K562 (cell line): ENCODE results near the gene PTPRG. TPM values are rescaled to one million over a fixed set of nuclear protein-coding genes. Genes with fewer than 3 reads are reported as not detected.
A peak's percentile ranks its signal among the peaks of the same experiment; 100 is the strongest.

ENCODE experiments used
- ATAC-seq: fragments of 200-7000 bp; cut with Tn5 transposase; 3 replicates; pipeline ENCODE4 v1.9.1; 2020; ENCODE audit warnings: moderate library complexity
- BruUV-seq: library from RNA; stranded (reverse); fragments of 400-500 nt; replicated peaks from 2 replicates; lab custom pipeline; 2021; lab: Mats Ljungman, UMichigan
- CTCF ChIA-PET: fragments of 300-600 bp; formaldehyde crosslinking; extraction: SDS; loops from one replicate; lab custom pipeline; 2021; ENCODE audit warnings: low intra/inter-chr PET ratio; lab: Yijun Ruan, JAX
- POLR2A ChIA-PET: fragments of 300-600, 350-650 bp; sonication (Branson Sonifier 250); formaldehyde crosslinking; extraction: SDS; loops from one replicate; lab custom pipeline; 2021; ENCODE audit warnings: antibody characterized with exemption, inconsistent platforms; lab: Yijun Ruan, JAX
- DNase-seq, 4 experiments: peaks; one replicate each; pipeline versions ENCODE4 v3.0.0 to v3.0.0-alpha.2; 2011 to 2018; ENCODE audit warnings: low spot score in 3 of 4, mixed read lengths in 3 of 4; ENCODE audit errors: extremely low read depth in 1 of 4
- FAIRE-seq: peaks from 2 replicates; lab custom pipeline; 2011; peaks lifted over from hg19 to GRCh38; lab: Jason Lieb, UNC
- H2AFZ ChIP-seq: 2 replicates; pipeline ENCODE4 v1.6.0; 2011; ENCODE audit warnings: low read depth, low read length, control low read depth, inconsistent platforms
- H3K27ac ChIP-seq: fragments of 200-600 bp; 3 replicates; pipeline ENCODE4 v1.8.0; 2011; ENCODE audit warnings: low read depth, mild to moderate bottlenecking, control low read depth, inconsistent platforms, low read length, moderate library complexity, mixed read lengths; ENCODE audit errors: extremely low read depth
- H3K27me3 ChIP-seq, 2 experiments: fragments of 300-600 bp in 1 of 2; 2 replicates in 1 of 2; 3 replicates in 1 of 2; pipeline versions ENCODE4 v1.6.0 to v1.8.0; 2011; ENCODE audit warnings: inconsistent platforms in 2 of 2, low read length in 2 of 2, mild to moderate bottlenecking in 1 of 2, mixed read lengths in 1 of 2, moderate library complexity in 1 of 2; ENCODE audit not compliant: control insufficient read depth in 2 of 2, insufficient read depth in 2 of 2
- H3K36me3 ChIP-seq: fragments of 300-600 bp; 3 replicates; pipeline ENCODE4 v1.8.0; 2011; ENCODE audit warnings: mild to moderate bottlenecking, low read length, inconsistent platforms; ENCODE audit not compliant: control insufficient read depth, insufficient read depth
- H3K4me1 ChIP-seq, 2 experiments: fragments of 200-600 bp in 1 of 2; replicated peaks in 1 of 2; 2 replicates in 1 of 2; 3 replicates in 1 of 2; pipeline versions ENCODE4 v1.5.1 to v1.8.0; 2011; ENCODE audit warnings: inconsistent platforms in 2 of 2, low read length in 2 of 2, mild to moderate bottlenecking in 1 of 2, mixed read lengths in 1 of 2, moderate library complexity in 1 of 2; ENCODE audit not compliant: control insufficient read depth in 2 of 2, insufficient read depth in 2 of 2
- H3K4me2 ChIP-seq: 2 replicates; pipeline ENCODE4 v1.6.1; 2011; ENCODE audit warnings: low read length, control low read depth, inconsistent platforms, mixed read lengths; ENCODE audit not compliant: insufficient read depth
- H3K4me3 ChIP-seq: fragments of 200-600 bp; sonication (generic), shearing (Covaris generic); 2 replicates; pipeline ENCODE4 v1.5.1; 2016; ENCODE audit warnings: control low read depth, inconsistent platforms
- H3K79me2 ChIP-seq: fragments of 200-600 bp; 3 replicates; pipeline ENCODE4 v1.8.0; 2011; ENCODE audit warnings: low read length, inconsistent platforms; ENCODE audit not compliant: control insufficient read depth, insufficient read depth
- H3K9ac ChIP-seq, 2 experiments: 2 replicates each; pipeline versions ENCODE4 v1.6.0 to v1.6.1; 2011; ENCODE audit warnings: low read depth in 2 of 2, low read length in 2 of 2, control low read depth in 1 of 2, inconsistent platforms in 1 of 2, mild to moderate bottlenecking in 1 of 2, mixed read lengths in 1 of 2; ENCODE audit not compliant: insufficient read depth in 1 of 2
- H3K9me1 ChIP-seq: one replicate; pipeline ENCODE4 v1.6.0; 2011; ENCODE audit warnings: inconsistent platforms, mild to moderate bottlenecking, low read length, moderate library complexity; ENCODE audit not compliant: control insufficient read depth, insufficient read depth
- H3K9me3 ChIP-seq: replicated peaks from 2 replicates; pipeline ENCODE4 v1.5.1; 2011; ENCODE audit warnings: low read depth, low read length, inconsistent platforms; ENCODE audit not compliant: control insufficient read depth, insufficient read depth
- H4K20me1 ChIP-seq: replicated peaks from 2 replicates; pipeline ENCODE4 v1.6.1; 2011; ENCODE audit warnings: low read length, inconsistent platforms, mixed read lengths; ENCODE audit not compliant: control insufficient read depth, insufficient read depth
- MAX ChIP-seq: sonication (generic); formaldehyde crosslinking; IDR thresholded peaks from 2 replicates; pipeline ENCODE4 v1.9.0; 2022; ENCODE audit warnings: mild to moderate bottlenecking, missing genetic modification reagents
- WGBS: fragments of 100-300 bp; shearing (Covaris generic); methylation state at CpG from one replicate; pipeline ENCODE4 v1.1.6; 2016; ENCODE audit warnings: low coverage, mixed read lengths; ENCODE audit not compliant: insufficient coverage; ENCODE audit errors: missing lambda C conversion rate; 5-methylcytosine and 5-hydroxymethylcytosine counted together
- in situ Hi-C: fragments of 300-500 bp; cut with MboI; formaldehyde crosslinking; loops from 4 replicates; pipeline ENCODE4 v1.15.0; 2018; ENCODE audit warnings: inconsistent platforms, mixed read lengths
- intact Hi-C: fragments of 100-400 bp; cut with micrococcal nuclease; formaldehyde crosslinking; loops from 2 replicates; pipeline ENCODE4 v1.14.2; 2022
- polyA plus RNA-seq, 8 experiments: library from polyadenylated mRNA; depleted of rRNA in 4 of 8; stranded (reverse) in 5 of 8; unstranded in 3 of 8; fragments of >200 nt; fragmentation: Nextera tagmentation in 2 of 8; fragmentation: Illumina TruSeq in 1 of 8; extraction: Ambion mirVana in 2 of 8; extraction: Trizol in 1 of 8; gene quantifications; 2 replicates each; pipeline versions ENCODE4 v1.2.1 to v1.2.3, GENCODE V29; 2011 to 2014; ENCODE audit warnings: inconsistent platforms in 1 of 8, missing spikeins in 1 of 8
- total RNA-seq, 7 experiments: library from RNA; depleted of rRNA in 6 of 7; stranded (reverse); fragments of >200 nt in 6 of 7; fragmentation: Illumina TruSeq in 2 of 7; extraction: Trizol in 2 of 7; gene quantifications; 2 replicates each; pipeline versions ENCODE4 v1.2.1 to v1.2.3, GENCODE V29; 2011 to 2021; ENCODE audit warnings: low replicate concordance in 1 of 7
- TF ChIP-seq, protein P1 (sequence below), 2 experiments: fragments of 450-650 bp in 1 of 2; sonication (generic) in 1 of 2; formaldehyde crosslinking in 1 of 2; IDR thresholded peaks; 2 replicates each; pipeline versions ENCODE4 v1.7.1 to v1.9.0; 2016 to 2022; ENCODE audit warnings: inconsistent platforms in 1 of 2, mild to moderate bottlenecking in 1 of 2, missing genetic modification reagents in 1 of 2

Gene PTPRG
- total and polyA plus RNA-seq, 9 of the 15 experiments (the other 6 are each of a cell fraction or from before 2014, with no cell fraction given) = 0.16 TPM; not detected in 8

GRCh38 chr3:62117903-62118548 is 556.7 kb downstream of the PTPRG start:
- WGBS = 6% methylated on average over 3 of the region's 3 CpGs
- POLR2A ChIA-PET = no interaction called here
- Histone ChIP-seq H3K4me2 (no peak overlapping the region), H3K79me2 (no peaks in the 10 kb centered on the region), H3K36me3 (no peaks in the 10 kb centered on the region), H2AFZ (no peak overlapping the region), H3K27me3 (no peaks in the 10 kb centered on the region), H3K4me3 (no peak overlapping the region), H4K20me1 (no peaks in the 10 kb centered on the region), H3K9me3 (no peaks in the 10 kb centered on the region), H3K27ac (no peak overlapping the region), H3K4me1 (no peaks in the 10 kb centered on the region), H3K9me1 (no peaks in the 10 kb centered on the region), H3K9ac (no peak overlapping the region)
- FAIRE-seq = no peak
- no peak for DNase-seq
- in situ Hi-C loops = no loop called here
- no TSS peak for BruUV-seq
- no peak for TF ChIP-seq MAX
- TF ChIP-seq, protein P1, sequence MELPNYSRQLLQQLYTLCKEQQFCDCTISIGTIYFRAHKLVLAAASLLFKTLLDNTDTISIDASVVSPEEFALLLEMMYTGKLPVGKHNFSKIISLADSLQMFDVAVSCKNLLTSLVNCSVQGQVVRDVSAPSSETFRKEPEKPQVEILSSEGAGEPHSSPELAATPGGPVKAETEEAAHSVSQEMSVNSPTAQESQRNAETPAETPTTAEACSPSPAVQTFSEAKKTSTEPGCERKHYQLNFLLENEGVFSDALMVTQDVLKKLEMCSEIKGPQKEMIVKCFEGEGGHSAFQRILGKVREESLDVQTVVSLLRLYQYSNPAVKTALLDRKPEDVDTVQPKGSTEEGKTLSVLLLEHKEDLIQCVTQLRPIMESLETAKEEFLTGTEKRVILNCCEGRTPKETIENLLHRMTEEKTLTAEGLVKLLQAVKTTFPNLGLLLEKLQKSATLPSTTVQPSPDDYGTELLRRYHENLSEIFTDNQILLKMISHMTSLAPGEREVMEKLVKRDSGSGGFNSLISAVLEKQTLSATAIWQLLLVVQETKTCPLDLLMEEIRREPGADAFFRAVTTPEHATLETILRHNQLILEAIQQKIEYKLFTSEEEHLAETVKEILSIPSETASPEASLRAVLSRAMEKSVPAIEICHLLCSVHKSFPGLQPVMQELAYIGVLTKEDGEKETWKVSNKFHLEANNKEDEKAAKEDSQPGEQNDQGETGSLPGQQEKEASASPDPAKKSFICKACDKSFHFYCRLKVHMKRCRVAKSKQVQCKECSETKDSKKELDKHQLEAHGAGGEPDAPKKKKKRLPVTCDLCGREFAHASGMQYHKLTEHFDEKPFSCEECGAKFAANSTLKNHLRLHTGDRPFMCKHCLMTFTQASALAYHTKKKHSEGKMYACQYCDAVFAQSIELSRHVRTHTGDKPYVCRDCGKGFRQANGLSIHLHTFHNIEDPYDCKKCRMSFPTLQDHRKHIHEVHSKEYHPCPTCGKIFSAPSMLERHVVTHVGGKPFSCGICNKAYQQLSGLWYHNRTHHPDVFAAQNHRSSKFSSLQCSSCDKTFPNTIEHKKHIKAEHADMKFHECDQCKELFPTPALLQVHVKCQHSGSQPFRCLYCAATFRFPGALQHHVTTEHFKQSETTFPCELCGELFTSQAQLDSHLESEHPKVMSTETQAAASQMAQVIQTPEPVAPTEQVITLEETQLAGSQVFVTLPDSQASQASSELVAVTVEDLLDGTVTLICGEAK (IDR thresholded peaks at IDR 0.05) = 0 out of 2 replicates have a peak, but pooled peaks have one; percentile 49
- TF ChIP-seq, protein P1 (CRISPR knock-in tag; IDR thresholded peaks at IDR 0.05) = no peak
- CTCF ChIA-PET = no interaction called here
- intact Hi-C loops = no loop called here
- no peak for ATAC-seq
